IPS DF 4.7 (cell line): ENCODE results near the gene MLH3.

Experiments
- DNase-seq: peaks from one replicate; pipeline ENCODE4 v3.0.0-alpha.2; 2013; ENCODE audit warnings: low spot score; ENCODE audit errors: extremely low read depth

MLH3 gene

GRCh38 chr14:75067212-75067611 lies 15.9 kb upstream of the MLH3 start:
- no peak for DNase-seq

- DNase-seq: no peak
Observed at GRCh38 chr14:75066691-75067090, 15.4 kb upstream of the MLH3 start.

GRCh38 chr14:75064205-75064567 lies 12.9 kb upstream of the MLH3 start:
- DNase-seq: no peak

- DNase-seq: no peak
Observed at GRCh38 chr14:75063491-75064204, 12.4 kb upstream of the MLH3 start, which contains the start of gene ACYP1. Gene ACYP1, minus strand, starts transcription at chr14:75064024. Its CDS starts 471 bp downstream, at chr14:75063553.

GRCh38 chr14:75063013-75063412 lies 11.7 kb upstream of the MLH3 start:
- DNase-seq: no peak

- no peak for DNase-seq
Observed at GRCh38 chr14:75060420-75060819, 9.2 kb upstream of the MLH3 start.

DNA sequence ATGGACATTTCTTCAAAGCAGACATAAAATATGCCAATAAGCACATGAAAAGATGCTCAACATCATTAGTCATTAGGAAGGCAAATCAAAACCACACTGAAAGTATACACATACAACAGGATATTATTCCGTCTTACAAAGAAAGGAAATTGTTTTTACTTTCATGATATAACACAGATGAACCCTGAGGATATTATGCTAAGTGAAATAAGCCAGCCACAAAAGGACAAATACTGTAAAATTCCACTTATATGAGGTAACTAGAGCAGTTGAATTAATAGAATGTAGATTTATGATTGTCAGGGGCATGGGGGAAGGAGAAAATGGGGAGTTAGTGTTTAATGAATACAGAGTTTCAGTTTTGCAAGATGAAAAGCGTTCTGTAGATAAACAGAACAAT lies 8.4 kb upstream of the MLH3 start:
- no peak for DNase-seq

- DNase-seq: no peak
Observed at GRCh38 chr14:75054421-75054820, 3.2 kb upstream of the MLH3 start.

GRCh38 chr14:75053396-75054291 lies 2.4 kb upstream of the MLH3 start:
- DNase-seq: no peak

GRCh38 chr14:75051556-75051899 lies 261 bp upstream of the MLH3 start:
- DNase-seq: no peak

DNA sequence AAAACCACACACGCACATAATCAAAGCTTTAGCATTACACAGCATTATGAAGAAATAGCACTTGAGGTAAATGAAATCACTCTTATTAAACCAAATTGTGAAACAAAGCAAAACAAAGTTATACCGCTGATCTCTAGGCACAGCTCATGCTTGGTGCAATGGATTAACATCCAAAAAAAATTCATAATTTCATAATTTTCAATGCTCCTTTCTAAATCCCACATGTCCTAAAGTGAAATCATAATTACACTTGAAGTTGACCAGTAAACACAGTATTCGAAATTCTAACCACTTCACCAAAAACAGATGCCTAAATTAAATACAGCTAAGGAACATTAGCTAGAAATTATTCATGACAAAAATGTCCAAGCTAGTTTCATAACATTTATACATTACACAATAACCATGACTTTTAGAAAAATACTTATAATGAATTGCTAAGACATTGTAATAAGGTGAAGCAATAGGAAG lies 1.5 kb downstream of the MLH3 start:
- no peak for DNase-seq

GRCh38 chr14:75049136-75049535 lies 2.1 kb downstream of the MLH3 start:
- DNase-seq: no peak

DNA sequence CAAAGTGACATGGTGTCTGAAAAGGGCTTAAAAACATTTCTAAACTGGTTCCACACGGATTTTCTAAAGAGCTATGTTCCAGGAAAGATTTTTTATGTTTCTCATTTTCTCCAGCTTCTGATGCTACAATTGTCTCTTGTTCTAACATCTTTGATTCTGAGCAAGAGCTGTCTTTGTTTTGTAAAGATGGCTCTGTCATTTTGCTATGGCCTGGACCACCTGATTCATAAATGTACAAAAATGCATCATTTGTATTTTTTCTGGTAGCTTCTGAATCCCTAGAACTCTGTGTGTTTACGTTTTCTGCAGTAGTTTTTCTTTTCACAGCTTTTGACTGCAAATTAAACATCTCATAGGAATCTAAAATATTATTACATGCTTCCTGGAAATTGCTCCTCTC lies 3.2 kb downstream of the MLH3 start:
- DNase-seq: no peak

GRCh38 chr14:75047506-75047905 lies 3.8 kb downstream of the MLH3 start:
- no peak for DNase-seq

- no peak for DNase-seq
Observed at GRCh38 chr14:75046899-75047298, 4.4 kb downstream of the MLH3 start.

DNA sequence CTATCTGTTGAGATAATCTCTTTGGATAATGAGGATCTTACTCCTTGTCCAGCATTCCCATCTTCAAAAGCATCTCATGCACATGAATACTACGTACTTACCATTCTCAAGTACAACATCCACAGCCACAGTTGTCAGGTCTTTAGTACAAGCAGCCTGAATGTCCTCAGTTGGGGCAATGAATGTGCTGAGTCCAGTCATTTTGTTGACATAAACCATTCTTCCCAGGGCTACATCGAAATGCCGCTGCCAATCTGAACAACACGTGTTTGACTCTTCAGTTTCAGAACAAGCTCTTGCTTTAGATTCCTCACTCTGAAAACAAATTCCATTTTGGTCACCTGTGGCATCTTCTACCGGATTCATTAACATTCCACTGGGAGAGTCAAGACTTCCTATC lies 5.0 kb downstream of the MLH3 start:
- DNase-seq: no peak

DNA sequence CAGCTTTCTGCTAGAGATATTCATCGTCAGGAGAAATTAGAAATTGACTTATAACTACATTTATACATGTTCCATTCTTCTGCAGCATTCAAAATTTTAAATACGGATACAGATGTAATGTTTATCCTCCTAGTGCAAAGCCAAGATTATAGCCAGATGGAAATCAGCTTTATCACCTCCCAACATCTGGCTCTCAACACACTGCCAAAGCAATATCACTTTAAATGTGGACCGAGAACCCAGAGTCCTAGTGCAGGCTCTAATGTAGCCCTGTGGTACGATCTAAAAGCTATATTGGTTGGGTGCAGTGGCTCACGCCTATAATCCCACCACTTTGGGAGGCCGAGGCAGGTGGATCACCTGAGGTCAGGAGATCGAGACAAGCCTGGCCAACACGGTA lies 6.5 kb downstream of the MLH3 start:
- DNase-seq: no peak

DNA sequence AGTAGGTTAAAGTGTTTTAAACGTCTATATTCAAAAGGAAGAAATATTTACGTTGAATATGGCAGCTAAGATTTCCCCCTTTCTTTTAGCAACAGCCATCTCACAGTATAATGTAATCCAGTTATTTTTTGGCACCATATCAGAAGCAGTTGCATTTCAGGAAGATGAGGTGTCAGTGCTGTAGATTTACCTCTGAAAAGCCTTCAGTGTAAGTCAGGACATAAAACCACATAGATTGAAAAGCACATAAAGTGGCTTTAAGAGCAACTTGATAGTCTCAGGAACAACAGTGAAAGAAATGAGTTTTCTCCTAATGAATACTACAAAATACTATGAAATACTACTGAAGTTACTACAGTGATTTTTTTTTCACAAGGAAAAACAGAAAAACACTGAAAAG lies 6.9 kb downstream of the MLH3 start:
- DNase-seq: no peak

- DNase-seq: no peak
Observed at GRCh38 chr14:75042035-75042434, 9.2 kb downstream of the MLH3 start.

DNA sequence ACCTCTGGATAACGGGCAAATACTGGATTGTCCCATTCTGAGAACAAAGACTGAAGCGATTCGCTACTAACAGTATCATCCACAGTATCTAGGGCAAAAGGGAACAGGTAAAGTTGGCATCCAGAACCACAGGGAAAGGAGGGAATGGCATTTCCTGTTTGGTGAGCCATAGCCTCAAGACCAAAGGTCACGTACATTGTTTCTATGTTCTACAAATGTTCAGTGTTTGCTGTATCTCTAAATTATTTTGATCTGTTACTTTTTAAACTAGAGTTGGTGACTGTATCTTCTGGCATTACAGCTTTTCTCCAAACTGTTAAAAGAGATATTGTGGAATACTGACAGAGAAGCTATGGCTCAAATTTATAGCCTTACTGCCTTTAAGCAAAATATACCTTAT lies 9.7 kb downstream of the MLH3 start:
- DNase-seq: no peak

DNA sequence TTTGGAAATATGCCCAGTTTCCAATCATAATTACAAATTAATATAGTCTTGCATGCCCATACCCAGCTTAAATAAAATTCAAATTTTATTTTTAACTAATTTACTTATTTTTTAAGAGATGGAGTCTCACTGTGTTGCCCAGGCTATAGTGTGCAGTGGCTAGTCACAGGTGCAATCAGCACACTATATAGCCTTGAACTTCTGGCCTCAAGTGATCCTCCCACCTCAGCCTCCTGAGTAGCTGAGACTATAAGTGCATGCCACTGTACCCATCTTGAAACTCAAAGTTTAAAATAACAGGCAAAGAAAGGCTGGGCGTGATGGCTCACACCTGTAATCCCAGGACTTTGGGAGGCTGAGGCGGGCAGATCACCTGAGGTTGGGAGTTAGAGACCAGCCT lies 10.3 kb downstream of the MLH3 start:
- DNase-seq: no peak

GRCh38 chr14:75040507-75040906 lies 10.8 kb downstream of the MLH3 start:
- DNase-seq: no peak

GRCh38 chr14:75032939-75033338 lies 18.3 kb downstream of the MLH3 start:
- no peak for DNase-seq
